MM.1S (cell line): ENCODE data around the gene TCF7.

ENCODE experiments used
- DNase-seq: peaks from one replicate; pipeline ENCODE4 v3.0.0-alpha.2; 2015
- H2AFZ ChIP-seq: fragments of 300-600 bp; sonication (generic); 2 replicates; pipeline ENCODE4 v1.6.0; 2016; ENCODE audit warnings: antibody characterized with exemption, low read length
- H3F3A ChIP-seq: fragments of 300-600 bp; sonication (generic); 2 replicates; pipeline ENCODE4 v1.6.1; 2016; ENCODE audit warnings: mild to moderate bottlenecking, antibody characterized with exemption, low read length, moderate library complexity, mixed read lengths; ENCODE audit not compliant: insufficient read depth
- H3K27ac ChIP-seq: fragments of 300-600 bp; sonication (generic); 2 replicates; pipeline ENCODE4 v1.5.1; 2016; ENCODE audit warnings: mild to moderate bottlenecking, low read length
- H3K27me3 ChIP-seq: fragments of 300-600 bp; sonication (generic); replicated peaks from 2 replicates; pipeline ENCODE4 v1.6.0; 2016; ENCODE audit warnings: low read length; ENCODE audit not compliant: insufficient read depth
- H3K36me3 ChIP-seq: fragments of 300-600 bp; sonication (generic); replicated peaks from 2 replicates; pipeline ENCODE4 v1.6.1; 2016; ENCODE audit warnings: mild to moderate bottlenecking, low read length, mixed read lengths; ENCODE audit not compliant: insufficient read depth
- H3K4me1 ChIP-seq: fragments of 300-600 bp; sonication (generic); 2 replicates; pipeline ENCODE4 v1.6.1; 2016; ENCODE audit warnings: low read length, mixed read lengths
- H3K4me2 ChIP-seq: fragments of 300-600 bp; sonication (generic); 2 replicates; pipeline ENCODE4 v1.6.0; 2016; ENCODE audit warnings: low read depth, low read length
- H3K4me3 ChIP-seq: fragments of 300-600 bp; sonication (generic); 2 replicates; pipeline ENCODE4 v1.5.1; 2016; ENCODE audit warnings: low read length, mixed read lengths
- H3K79me2 ChIP-seq: fragments of 300-600 bp; sonication (generic); 2 replicates; pipeline ENCODE4 v1.6.1; 2016; ENCODE audit warnings: mixed run types, low read length, mixed read lengths
- H3K9ac ChIP-seq: fragments of 300-600 bp; sonication (generic); 2 replicates; pipeline ENCODE4 v1.6.1; 2016; ENCODE audit warnings: low read length, mixed read lengths
- H3K9me2 ChIP-seq: fragments of 300-600 bp; sonication (generic); replicated peaks from 2 replicates; pipeline ENCODE4 v1.6.1; 2016; ENCODE audit warnings: mild to moderate bottlenecking, low read length, mixed read lengths; ENCODE audit not compliant: insufficient read depth
- H3K9me3 ChIP-seq: fragments of 300-600 bp; sonication (generic); replicated peaks from 2 replicates; pipeline ENCODE4 v1.6.1; 2016; ENCODE audit warnings: mild to moderate bottlenecking, low read length, mixed read lengths; ENCODE audit not compliant: insufficient read depth
- H4K20me1 ChIP-seq: fragments of 300-600 bp; sonication (generic); 2 replicates; pipeline ENCODE4 v1.6.1; 2016; ENCODE audit warnings: mild to moderate bottlenecking, low read length, moderate library complexity, mixed read lengths; ENCODE audit not compliant: insufficient read depth
- EZH2 ChIP-seq: fragments of 300-600 bp; sonication (generic); optimal IDR thresholded peaks from 2 replicates; pipeline ENCODE3; 2017; ENCODE audit warnings: low read depth, mild to moderate bottlenecking, antibody characterized with exemption, low read length, mixed read lengths
- EZH2phosphoT487 ChIP-seq: fragments of 300-600 bp; sonication (generic); IDR thresholded peaks from 2 replicates; pipeline ENCODE4 v1.6.1; 2018; ENCODE audit warnings: antibody characterized with exemption, low read length
- TF ChIP-seq, protein P1 (sequence below): fragments of 300-600 bp; sonication (generic); IDR thresholded peaks from 2 replicates; pipeline ENCODE4 v1.5.1; 2016; ENCODE audit warnings: antibody characterized with exemption, low read length, mixed read lengths

TCF7 gene

DNA sequence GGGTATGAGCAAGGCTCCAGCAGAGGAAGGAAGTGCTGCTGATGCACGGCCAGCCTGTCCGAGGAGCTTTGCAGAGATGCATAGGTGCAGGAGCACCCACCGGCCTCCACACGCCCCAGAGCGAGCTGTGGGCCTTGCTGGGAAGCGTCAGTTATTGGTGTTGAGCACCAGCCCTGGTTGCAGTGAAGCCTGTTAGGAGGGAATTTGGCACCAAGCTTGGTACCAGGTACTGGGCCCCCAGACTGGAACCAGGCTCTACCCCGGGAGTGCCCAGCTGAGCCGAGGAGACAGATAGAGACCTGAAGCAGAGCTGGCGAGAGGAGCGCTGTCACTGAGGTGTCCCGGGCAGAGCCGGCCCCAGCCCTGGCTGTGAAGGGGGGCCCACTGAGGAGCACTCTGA lies 5.2 kb downstream of the TCF7 start:
- no peak overlapping the region for H3K4me3 ChIP-seq
- H3K4me1 ChIP-seq: peaks cover 16% of the 10 kb centered on the region
- no peaks in the 10 kb centered on the region for H3K36me3 ChIP-seq
- no peaks in the 10 kb centered on the region for H4K20me1 ChIP-seq
- H3K9me2 ChIP-seq: no peaks in the 10 kb centered on the region
- no peak overlapping the region for H3K9ac ChIP-seq
- H3F3A ChIP-seq: no peaks in the 10 kb centered on the region
- H3K4me2 ChIP-seq: no peak overlapping the region
- H2AFZ ChIP-seq: no peak overlapping the region
- no peaks in the 10 kb centered on the region for H3K79me2 ChIP-seq
- DNase-seq: no peak
- H3K9me3 ChIP-seq: no peaks in the 10 kb centered on the region
- TF ChIP-seq EZH2phosphoT487: no peak
- TF ChIP-seq EZH2: no peak
- TF ChIP-seq, protein P1, sequence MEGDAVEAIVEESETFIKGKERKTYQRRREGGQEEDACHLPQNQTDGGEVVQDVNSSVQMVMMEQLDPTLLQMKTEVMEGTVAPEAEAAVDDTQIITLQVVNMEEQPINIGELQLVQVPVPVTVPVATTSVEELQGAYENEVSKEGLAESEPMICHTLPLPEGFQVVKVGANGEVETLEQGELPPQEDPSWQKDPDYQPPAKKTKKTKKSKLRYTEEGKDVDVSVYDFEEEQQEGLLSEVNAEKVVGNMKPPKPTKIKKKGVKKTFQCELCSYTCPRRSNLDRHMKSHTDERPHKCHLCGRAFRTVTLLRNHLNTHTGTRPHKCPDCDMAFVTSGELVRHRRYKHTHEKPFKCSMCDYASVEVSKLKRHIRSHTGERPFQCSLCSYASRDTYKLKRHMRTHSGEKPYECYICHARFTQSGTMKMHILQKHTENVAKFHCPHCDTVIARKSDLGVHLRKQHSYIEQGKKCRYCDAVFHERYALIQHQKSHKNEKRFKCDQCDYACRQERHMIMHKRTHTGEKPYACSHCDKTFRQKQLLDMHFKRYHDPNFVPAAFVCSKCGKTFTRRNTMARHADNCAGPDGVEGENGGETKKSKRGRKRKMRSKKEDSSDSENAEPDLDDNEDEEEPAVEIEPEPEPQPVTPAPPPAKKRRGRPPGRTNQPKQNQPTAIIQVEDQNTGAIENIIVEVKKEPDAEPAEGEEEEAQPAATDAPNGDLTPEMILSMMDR: no peak
- no peaks in the 10 kb centered on the region for H3K27me3 ChIP-seq
- no peak overlapping the region for H3K27ac ChIP-seq

DNA sequence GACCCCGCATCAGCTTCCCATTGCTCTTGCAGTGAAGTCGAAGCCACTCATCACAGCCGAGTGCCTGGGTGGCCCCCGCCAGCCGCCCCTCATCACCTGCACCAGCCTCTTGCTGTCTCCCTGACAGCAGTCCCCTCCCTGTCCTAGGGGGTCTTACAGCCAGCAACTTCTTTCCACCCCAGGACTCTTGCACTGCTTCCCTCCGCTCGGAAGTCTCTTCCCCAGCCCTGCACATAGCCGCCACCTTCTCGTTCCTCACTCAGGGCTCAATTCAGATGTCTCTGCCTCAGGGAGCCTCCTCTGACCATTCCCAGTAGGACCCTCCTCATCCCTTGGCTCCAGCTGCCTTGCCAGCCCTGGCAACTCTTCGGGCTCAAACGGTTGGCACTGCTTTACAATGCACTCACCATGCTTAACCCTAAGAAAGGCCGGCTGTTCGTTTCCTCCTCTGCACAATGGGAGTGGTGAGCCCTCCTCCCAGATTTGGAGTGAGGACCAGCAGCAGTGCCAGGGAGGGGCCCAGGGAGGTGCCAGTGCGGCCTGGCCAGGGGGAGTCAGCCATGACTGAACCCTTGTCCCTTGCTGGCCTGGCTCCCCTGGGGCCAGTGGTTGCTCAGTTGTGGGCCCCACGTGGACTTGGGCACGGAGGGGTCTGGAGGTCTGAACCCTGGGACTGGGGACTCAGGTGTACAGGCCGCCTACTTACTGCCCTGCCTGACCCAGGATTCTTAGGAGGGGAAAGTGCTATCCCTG lies 6.1 kb downstream of the TCF7 start:
- no peaks in the 10 kb centered on the region for H3K79me2 ChIP-seq
- H2AFZ ChIP-seq: no peak overlapping the region
- no peak overlapping the region for H3K4me3 ChIP-seq
- no peak overlapping the region for H3K27ac ChIP-seq
- H3K27me3 ChIP-seq: no peaks in the 10 kb centered on the region
- no peak overlapping the region for H3K9ac ChIP-seq
- TF ChIP-seq EZH2phosphoT487 (no peak), EZH2 (no peak)
- TF ChIP-seq, protein P1: no peak
- H3K4me1 ChIP-seq: peaks cover 16% of the 10 kb centered on the region
- H3F3A ChIP-seq: no peaks in the 10 kb centered on the region
- H3K36me3 ChIP-seq: no peaks in the 10 kb centered on the region
- no peaks in the 10 kb centered on the region for H4K20me1 ChIP-seq
- no peak overlapping the region for H3K4me2 ChIP-seq
- DNase-seq: no peak
- no peaks in the 10 kb centered on the region for H3K9me3 ChIP-seq
- no peaks in the 10 kb centered on the region for H3K9me2 ChIP-seq

DNA sequence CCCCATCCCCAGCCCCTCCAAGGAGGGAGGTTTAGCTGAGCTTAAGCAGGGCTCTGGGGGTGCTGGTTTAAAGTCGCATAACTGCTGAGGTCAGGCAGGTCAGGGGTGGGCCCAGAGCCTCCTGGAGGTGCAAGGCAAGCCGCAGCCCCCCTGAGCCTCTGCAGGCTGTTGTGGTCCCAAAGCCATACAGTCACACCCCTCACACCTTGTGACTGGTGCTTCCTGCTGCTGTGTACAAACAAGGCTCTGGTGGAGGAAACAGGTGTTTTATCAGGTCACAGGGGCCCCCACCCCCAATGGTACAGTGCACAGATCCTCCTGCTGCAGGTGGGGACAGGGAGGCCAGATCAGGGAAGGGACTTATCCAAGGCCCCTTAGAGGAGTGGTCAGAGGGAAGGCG lies 8.0 kb downstream of the TCF7 start:
- Histone ChIP-seq H3K36me3 (no peaks in the 10 kb centered on the region), H3K79me2 (no peaks in the 10 kb centered on the region), H3K4me3 (no peak overlapping the region), H3K9me3 (no peaks in the 10 kb centered on the region), H4K20me1 (no peaks in the 10 kb centered on the region), H3K9me2 (no peaks in the 10 kb centered on the region), H2AFZ (peak overlapping the region; percentile 25; the same call in 1 of the 2 replicates), H3K4me2 (peak overlapping the region; percentile 22), H3K9ac (no peak overlapping the region), H3K4me1 (peaks cover 16% of the 10 kb centered on the region), H3F3A (no peaks in the 10 kb centered on the region), H3K27ac (no peak overlapping the region), H3K27me3 (no peaks in the 10 kb centered on the region)
- TF ChIP-seq EZH2: no peak
- DNase-seq: peak; percentile 24

DNA sequence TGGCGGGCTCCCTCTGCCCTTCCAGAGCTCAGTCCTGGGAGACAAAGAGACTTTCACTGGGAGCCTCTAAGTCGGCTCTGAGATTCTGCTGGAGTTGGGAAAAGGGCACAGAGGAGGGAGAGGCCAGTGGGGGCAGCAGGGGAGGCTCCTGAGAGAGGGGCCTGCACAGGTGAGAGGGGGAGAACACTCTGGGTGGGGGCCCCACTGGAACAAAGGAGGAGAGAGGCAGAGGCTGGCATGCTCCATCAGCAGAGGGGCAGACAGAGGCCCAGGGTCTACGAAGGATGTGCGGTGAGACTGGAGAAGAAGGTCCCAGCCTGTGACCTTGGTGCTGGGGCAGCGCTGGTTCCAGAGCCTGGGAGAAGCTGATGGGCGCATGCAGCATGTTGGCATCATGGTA lies 8.9 kb downstream of the TCF7 start:
- Histone ChIP-seq H3K4me1 (peaks cover 16% of the 10 kb centered on the region), H3K36me3 (no peaks in the 10 kb centered on the region), H3K79me2 (no peaks in the 10 kb centered on the region), H3K27me3 (no peaks in the 10 kb centered on the region), H3F3A (no peaks in the 10 kb centered on the region), H3K9ac (no peak overlapping the region), H3K4me3 (no peak overlapping the region), H3K27ac (no peak overlapping the region), H3K9me3 (no peaks in the 10 kb centered on the region), H3K4me2 (no peak overlapping the region), H3K9me2 (no peaks in the 10 kb centered on the region), H2AFZ (no peak overlapping the region), H4K20me1 (no peaks in the 10 kb centered on the region)
- TF ChIP-seq EZH2 (no peak), EZH2phosphoT487 (no peak)
- TF ChIP-seq, protein P1: no peak
- no peak for DNase-seq
